Tibial artery (tissue), 4 donors: ENCODE results near the gene COPE.

Experiments
- DNase-seq, 2 donors: peaks; one replicate each; pipeline ENCODE4 v3.0.0-alpha.2; 2019
- H3K27ac ChIP-seq, 2 donors: fragments of 200-600 bp; sonication (generic) in 1 of 2; 1 replicate in 1 of 2; 2 replicates in 1 of 2; pipeline ENCODE4 v1.5.1; 2018 to 2019; ENCODE audit warnings: mild to moderate bottlenecking in 1 of 2
- H3K27me3 ChIP-seq, 2 donors: fragments of 200-600 bp; sonication (generic) in 1 of 2; one replicate each; pipeline versions ENCODE4 v1.5.1 to v1.6.0; 2016 to 2019
- H3K36me3 ChIP-seq, 3 donors: fragments of 200-600 bp; sonication (generic) in 2 of 3; one replicate each; pipeline ENCODE4 v1.5.1; 2016 to 2019; ENCODE audit warnings: mild to moderate bottlenecking in 2 of 3
- H3K4me1 ChIP-seq, 4 donors: fragments of 200-600 bp; sonication (generic) in 2 of 4; 1 replicate in 3 of 4; 2 replicates in 1 of 4; pipeline ENCODE4 v1.5.1; 2016 to 2019
- H3K4me3 ChIP-seq, 2 donors: fragments of 200-600 bp; sonication (generic) in 1 of 2; 1 replicate in 1 of 2; 2 replicates in 1 of 2; pipeline ENCODE4 v1.5.1; 2018 to 2019; ENCODE audit warnings: mild to moderate bottlenecking in 2 of 2
- H3K9me3 ChIP-seq, 3 donors: fragments of 200-600 bp; sonication (generic) in 1 of 3; one replicate each; pipeline ENCODE4 v1.5.1; 2016 to 2019
- intact Hi-C: fragments of 100-400 bp; cut with DNase I; formaldehyde crosslinking; loops from one replicate; pipeline ENCODE4 v1.15.0; 2023; ENCODE audit warnings: low total_unique reads
- TF ChIP-seq, protein P1 (sequence below), 2 experiments: fragments of 200-600 bp in 1 of 2; fragments of 450-650 bp in 1 of 2; IDR thresholded peaks; one replicate each; pipeline ENCODE4 v1.5.1; 2017 to 2019; ENCODE audit warnings: antibody characterized with exemption in 2 of 2, mild to moderate bottlenecking in 1 of 2, moderate library complexity in 1 of 2

COPE gene

DNA sequence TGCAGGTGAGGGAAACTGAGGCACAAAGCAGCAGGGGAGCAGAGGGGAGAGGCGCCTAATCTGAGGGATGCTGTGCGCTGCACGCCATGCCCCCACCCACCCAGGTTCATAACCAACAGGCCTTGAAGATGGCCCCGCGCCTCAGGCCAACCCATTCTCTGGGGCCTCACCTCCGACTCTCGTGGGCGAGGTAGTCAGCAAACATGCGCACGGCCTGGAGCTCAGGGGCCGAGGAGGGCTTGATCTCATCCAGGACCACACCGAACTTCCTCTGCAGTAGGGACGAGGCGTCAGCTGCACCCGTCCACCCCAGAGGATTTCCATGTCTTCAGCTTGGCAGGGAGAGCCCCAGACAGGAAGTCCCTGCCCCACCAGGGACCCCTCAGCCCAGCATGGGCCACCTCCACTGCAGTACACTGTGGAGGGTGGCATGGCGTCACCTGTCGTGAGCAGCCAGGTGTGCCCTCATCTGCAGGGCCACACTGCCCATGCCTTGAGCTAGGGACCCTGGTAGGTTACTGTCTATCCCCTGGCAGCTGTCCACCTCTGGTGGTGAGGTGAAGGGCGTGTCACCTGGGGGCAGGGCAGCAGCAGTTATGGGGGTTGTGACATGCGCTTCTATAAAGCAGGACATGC is 8.3 kb downstream of the COPE start:
- Histone ChIP-seq H3K4me3 (no peak overlapping the region), H3K27ac (no peak overlapping the region), H3K9me3 (no peaks in the 10 kb centered on the region), H3K36me3 (peaks cover 17 to 97% (median 67%) of the 10 kb centered on the region in 3 donors), H3K4me1 (peaks cover 0 to 9% (median 0%) of the 10 kb centered on the region in 4 donors), H3K27me3 (no peaks in the 10 kb centered on the region)
- no peak for DNase-seq
- intact Hi-C loops, result no loop called here
- TF ChIP-seq, protein P1, sequence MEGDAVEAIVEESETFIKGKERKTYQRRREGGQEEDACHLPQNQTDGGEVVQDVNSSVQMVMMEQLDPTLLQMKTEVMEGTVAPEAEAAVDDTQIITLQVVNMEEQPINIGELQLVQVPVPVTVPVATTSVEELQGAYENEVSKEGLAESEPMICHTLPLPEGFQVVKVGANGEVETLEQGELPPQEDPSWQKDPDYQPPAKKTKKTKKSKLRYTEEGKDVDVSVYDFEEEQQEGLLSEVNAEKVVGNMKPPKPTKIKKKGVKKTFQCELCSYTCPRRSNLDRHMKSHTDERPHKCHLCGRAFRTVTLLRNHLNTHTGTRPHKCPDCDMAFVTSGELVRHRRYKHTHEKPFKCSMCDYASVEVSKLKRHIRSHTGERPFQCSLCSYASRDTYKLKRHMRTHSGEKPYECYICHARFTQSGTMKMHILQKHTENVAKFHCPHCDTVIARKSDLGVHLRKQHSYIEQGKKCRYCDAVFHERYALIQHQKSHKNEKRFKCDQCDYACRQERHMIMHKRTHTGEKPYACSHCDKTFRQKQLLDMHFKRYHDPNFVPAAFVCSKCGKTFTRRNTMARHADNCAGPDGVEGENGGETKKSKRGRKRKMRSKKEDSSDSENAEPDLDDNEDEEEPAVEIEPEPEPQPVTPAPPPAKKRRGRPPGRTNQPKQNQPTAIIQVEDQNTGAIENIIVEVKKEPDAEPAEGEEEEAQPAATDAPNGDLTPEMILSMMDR (IDR thresholded peaks at IDR 0.05), result no peak

DNA sequence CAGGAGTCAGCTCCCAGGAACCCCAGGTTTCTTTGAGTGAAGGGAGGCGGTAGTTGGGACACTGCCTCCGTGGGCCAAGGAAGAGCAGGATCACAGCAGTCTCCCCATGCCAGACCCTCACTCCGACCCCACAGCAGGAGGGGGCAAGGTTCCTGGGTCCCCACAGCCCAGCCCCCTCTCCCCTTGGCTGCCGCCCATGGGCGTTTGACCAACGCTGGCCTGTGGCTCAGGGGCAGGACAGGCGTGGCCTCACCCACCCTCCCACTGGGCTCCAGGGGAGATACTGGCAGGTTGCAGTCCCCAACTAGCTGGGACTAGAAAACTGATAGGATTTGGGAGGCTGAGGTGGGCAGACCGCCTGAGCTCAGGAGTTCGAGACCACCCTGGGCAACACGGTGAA is 9.2 kb downstream of the COPE start:
- Histone ChIP-seq H3K4me3 (no peak overlapping the region), H3K9me3 (no peaks in the 10 kb centered on the region), H3K27me3 (no peaks in the 10 kb centered on the region), H3K27ac (no peak overlapping the region), H3K36me3 (peaks cover 20 to 97% (median 70%) of the 10 kb centered on the region in 3 donors), H3K4me1 (no peaks in the 10 kb centered on the region)
- intact Hi-C loops, result no loop called here
- DNase-seq, result no peak
- TF ChIP-seq, protein P1 (IDR thresholded peaks at IDR 0.05), result no peak

GRCh38 chr19:18908917-18909619 is 10.1 kb downstream of the COPE start:
- Histone ChIP-seq H3K27me3 (no peaks in the 10 kb centered on the region), H3K4me3 (no peak overlapping the region), H3K4me1 (no peaks in the 10 kb centered on the region), H3K27ac (no peak overlapping the region), H3K36me3 (peaks cover 27 to 97% (median 74%) of the 10 kb centered on the region in 3 donors), H3K9me3 (no peaks in the 10 kb centered on the region)
- intact Hi-C loops, result no loop called here
- DNase-seq, result no peak
- TF ChIP-seq, protein P1 (IDR thresholded peaks at IDR 0.05), result no peak

GRCh38 chr19:18906605-18907519 is 12.3 kb downstream of the COPE start:
- H3K36me3 ChIP-seq, result peaks cover 30 to 98% (median 67%) of the 10 kb centered on the region in 3 donors
- DNase-seq, result peak in 1 of 2 donors; percentile 63

More at GRCh38 chr19:18906605-18907519, 12.3 kb downstream of the COPE start:
- Histone ChIP-seq H3K9me3 (no peaks in the 10 kb centered on the region), H3K4me3 (no peak overlapping the region), H3K27ac (no peak overlapping the region), H3K27me3 (no peaks in the 10 kb centered on the region), H3K4me1 (no peaks in the 10 kb centered on the region)
- TF ChIP-seq, protein P1 (IDR thresholded peaks at IDR 0.05), result no peak
- intact Hi-C loops, result no loop called here
